ENCODE data around the gene ADAMTS8. TPM values are rescaled to one million over a fixed set of nuclear protein-coding genes. Genes with fewer than 3 reads are reported as not detected.

Gene ADAMTS8
- total RNA-seq, 1 experiment from 2014 or later = not detected

Other genes with a start within 250 kb of the ADAMTS8 start
- 17.5 and 18.2 TPM in 2 replicates for gene ZBTB44, start 113.7 kb downstream of the ADAMTS8 start, total RNA-seq (2014; rRNA removed; shearing (Covaris generic))
- 0.03 and 0.08 TPM in 2 replicates for gene ADAMTS15, start 20.0 kb upstream of the ADAMTS8 start, total RNA-seq (2014; rRNA removed; shearing (Covaris generic))

All from HT1080 (cell line).